Psoas muscle (tissue), 8 donors: ENCODE results near the gene MMP24. TPM values are rescaled to one million over a fixed set of nuclear protein-coding genes. Genes with fewer than 3 reads are reported as not detected.

ENCODE experiments used
- ATAC-seq, 4 donors: fragments of 200-7000 bp; cut with Tn5 transposase; one replicate each; pipeline ENCODE4 v1.9.1; 2020; ENCODE audit warnings: moderate library complexity in 3 of 4, mild to moderate bottlenecking in 2 of 4
- DNase-seq, 2 donors: peaks; one replicate each; pipeline ENCODE4 v3.0.0-alpha.2; 2020
- H3K27ac ChIP-seq: fragments of 200-600 bp; one replicate; pipeline ENCODE4 v1.8.0; 2022
- H3K27me3 ChIP-seq, 3 donors: fragments of 200-600 bp in 1 of 3; one replicate each; pipeline versions ENCODE4 v1.6.1 to v1.8.0; 2013 to 2022; ENCODE audit warnings: low read length in 2 of 3, mild to moderate bottlenecking in 2 of 3, moderate library complexity in 1 of 3; ENCODE audit not compliant: insufficient read depth in 3 of 3
- H3K36me3 ChIP-seq, 2 donors: fragments of 200-600 bp in 1 of 2; one replicate each; pipeline versions ENCODE4 v1.6.1 to v1.8.0; 2013 to 2022; ENCODE audit warnings: low read depth in 1 of 2, mild to moderate bottlenecking in 1 of 2, moderate library complexity in 1 of 2; ENCODE audit not compliant: insufficient read depth in 1 of 2
- H3K4me1 ChIP-seq: fragments of 200-600 bp; one replicate; pipeline ENCODE4 v1.8.0; 2022
- H3K4me3 ChIP-seq: fragments of 200-600 bp; one replicate; pipeline ENCODE4 v1.8.0; 2022; ENCODE audit warnings: mild to moderate bottlenecking
- H3K9me3 ChIP-seq: fragments of 200-600 bp; one replicate; pipeline ENCODE4 v1.8.0; 2022
- CTCF ChIP-seq: fragments of 200-600 bp; IDR thresholded peaks from one replicate; pipeline ENCODE4 v1.8.0; 2022; ENCODE audit warnings: antibody characterized with exemption
- WGBS, 3 donors: extraction: QIAGEN DNeasy Blood & Tissue Kit; methylation state at CpG; one replicate each; pipeline versions ENCODE4 v1.1.6 to v1.1.7; 2013; 5-methylcytosine and 5-hydroxymethylcytosine counted together
- intact Hi-C, 2 donors: fragments of 100-400 bp; cut with DNase I; formaldehyde crosslinking; loops; one replicate each; pipeline versions ENCODE4 v1.11.0 to v1.14.2; 2022
- polyA plus RNA-seq, 3 donors: library from polyadenylated mRNA; stranded (reverse); fragments of 200-250 nt; gene quantifications; one replicate each; pipeline ENCODE4 v1.2.3, GENCODE V29; 2013
- total RNA-seq, 4 donors: library from RNA; stranded (reverse); fragmentation: NEBNext Ultra II Directional in 2 of 4; extraction: Animal tissue kit (Norgen Biotek cat#: 25700) in 2 of 4; gene quantifications; one replicate each; pipeline versions ENCODE4 v1.2.1 to v1.2.4, GENCODE V29; 2021 to 2023
- donor health status: healthy with polysubstance abuse.
- donor health status: DM: no; HTN: no; CAD: no; lungs with moderate emphysema.
- donor health status: Bipolar disorder and iron deficiency.
- donor health status: healthy.
- donor health status: DM: yes; HTN: yes; CAD: no.
- donor health status: DM: no; HTN: no; CAD: no.
- donor health status: DM: no; HTN: no; CAD: no.
- donor health status: DM: yes; HTN: yes; CAD: no.

MMP24 gene
- total and polyA plus RNA-seq, 7 donors, result 0.01 to 0.27 (median 0.12) TPM; not detected in 1

GRCh38 chr20:35277531-35278395 lies 51.3 kb downstream of the MMP24 start, which contains the start of gene MMP24OS:
Gene MMP24OS (minus strand): TSS chr20:35278122. CDS start chr20:35277929, 193 bp downstream.
- Histone ChIP-seq H3K4me1 (peaks cover 8% of the 10 kb centered on the region), H3K27ac (peak within 1 kb of the TSS; percentile 97), H3K36me3 (peaks cover 2 to 66% of the 10 kb centered on the region in 2 donors), H3K9me3 (no peaks in the 10 kb centered on the region), H3K27me3 (no peaks in the 10 kb centered on the region), H3K4me3 (peak within 1 kb of the TSS; percentile 93)
- 0 to 1% (median 1%) methylated on average over 44 to 76 of the region's 76 CpGs for WGBS, 3 donors
- DNase-seq (peak; percentile 91 to 95), ATAC-seq (peak; percentile 93 to 98 (median 96))
- intact Hi-C loops, result loop anchor here in 1 of 2 donors (10.0 kb wide), 2 partner anchors 133 to 443 kb away; partner anchors contain the start of gene EDEM2
- TF ChIP-seq CTCF, result no peak

GRCh38 chr20:35279040-35279439 lies 52.5 kb downstream of the MMP24 start:
- peaks cover 16% of the 10 kb centered on the region for H3K4me1 ChIP-seq
- DNase-seq, result no peak
- 82 to 93% (median 89%) methylated on average over 5 of the region's 5 CpGs for WGBS, 3 donors
- intact Hi-C loops, result loop anchor here in 1 of 2 donors (10.0 kb wide), 2 partner anchors 134 to 444 kb away; partner anchors contain the start of gene EDEM2
- no peak for ATAC-seq
- no peaks in the 10 kb centered on the region for H3K27me3 ChIP-seq
- H3K4me3 ChIP-seq, result no peak overlapping the region
- H3K27ac ChIP-seq, result peak overlapping the region; percentile 97
- H3K36me3 ChIP-seq, result peaks cover 2 to 65% of the 10 kb centered on the region in 2 donors
- no peaks in the 10 kb centered on the region for H3K9me3 ChIP-seq
- no peak for TF ChIP-seq CTCF

- no peaks in the 10 kb centered on the region for H3K27me3 ChIP-seq
- intact Hi-C loops, result loop anchor here in 1 of 2 donors (10.0 kb wide), 2 partner anchors 135 to 445 kb away; partner anchors contain the start of gene EDEM2
- no peaks in the 10 kb centered on the region for H3K9me3 ChIP-seq
- no peak overlapping the region for H3K27ac ChIP-seq
- DNase-seq (no peak), ATAC-seq (no peak)
- H3K4me1 ChIP-seq, result peaks cover 16% of the 10 kb centered on the region
- H3K4me3 ChIP-seq, result no peak overlapping the region
- 85 to 90% (median 87%) methylated on average over 7 of the region's 7 CpGs for WGBS, 3 donors
- peaks cover 2 to 59% of the 10 kb centered on the region in 2 donors for H3K36me3 ChIP-seq
- TF ChIP-seq CTCF, result no peak
These were observed 53.2 kb downstream of the MMP24 start for GRCh38 chr20:35279533-35280174.

- H3K9me3 ChIP-seq, result no peaks in the 10 kb centered on the region
- H3K27ac ChIP-seq, result no peak overlapping the region
- WGBS, 3 donors, result 94 to 98% (median 98%) methylated on average over 6 of the region's 6 CpGs
- TF ChIP-seq CTCF, result no peak
- no peak overlapping the region for H3K4me3 ChIP-seq
- H3K27me3 ChIP-seq, result no peaks in the 10 kb centered on the region
- peaks cover 19% of the 10 kb centered on the region for H3K4me1 ChIP-seq
- H3K36me3 ChIP-seq, result peaks cover 2 to 53% of the 10 kb centered on the region in 2 donors
- intact Hi-C loops, result no loop called here
- DNase-seq (no peak), ATAC-seq (no peak)
These were observed 54.0 kb downstream of the MMP24 start for GRCh38 chr20:35280523-35280922.
